GM23338 (cell line): Measurements from ENCODE around the gene CEACAM19. TPM values are rescaled to one million over a fixed set of nuclear protein-coding genes. Genes with fewer than 3 reads are reported as not detected.

Experiments used
- ATAC-seq: fragments of 200-7000 bp; cut with Tn5 transposase; 3 replicates; pipeline ENCODE4 v1.9.1; 2020
- DNase-seq: peaks from one replicate; pipeline ENCODE4 v3.0.0-alpha.2; 2015; ENCODE audit warnings: low spot score
- H2AFZ ChIP-seq: fragments of 200-600 bp; sonication (generic); 2 replicates; pipeline ENCODE4 v1.8.0; 2016; ENCODE audit warnings: antibody characterized with exemption, mild to moderate bottlenecking, moderate library complexity
- H3F3A ChIP-seq: fragments of 200-600 bp; sonication (generic); replicated peaks from 2 replicates; pipeline ENCODE4 v1.8.0; 2017; ENCODE audit warnings: antibody characterized with exemption, mixed run types, low read depth
- H3K27ac ChIP-seq: fragments of 200-600 bp; sonication (generic); 2 replicates; pipeline ENCODE4 v1.6.1; 2016; ENCODE audit warnings: low read depth
- H3K27me3 ChIP-seq: fragments of 200-600 bp; sonication (generic); 2 replicates; pipeline ENCODE4 v1.8.0; 2016; ENCODE audit warnings: mild to moderate bottlenecking, mixed run types, moderate library complexity; ENCODE audit not compliant: insufficient read depth
- H3K36me3 ChIP-seq: fragments of 200-600 bp; sonication (generic); 2 replicates; pipeline ENCODE4 v1.8.0; 2016; ENCODE audit warnings: mild to moderate bottlenecking; ENCODE audit not compliant: insufficient read depth
- H3K4me1 ChIP-seq: fragments of 200-600 bp; sonication (generic); 2 replicates; pipeline ENCODE4 v1.8.0; 2016; ENCODE audit warnings: mild to moderate bottlenecking, moderate library complexity; ENCODE audit not compliant: insufficient read depth
- H3K4me2 ChIP-seq: fragments of 200-600 bp; sonication (generic); 2 replicates; pipeline ENCODE4 v1.7.1; 2017; ENCODE audit warnings: mixed run types
- H3K4me3 ChIP-seq: fragments of 200-600 bp; sonication (generic); 2 replicates; pipeline ENCODE4 v1.6.1; 2016; ENCODE audit warnings: mixed run types
- H3K79me2 ChIP-seq: fragments of 200-600 bp; sonication (generic); replicated peaks from 2 replicates; pipeline ENCODE4 v1.8.0; 2017; ENCODE audit warnings: mild to moderate bottlenecking; ENCODE audit not compliant: insufficient read depth
- H3K9me2 ChIP-seq: fragments of 200-600 bp; sonication (generic); 2 replicates; pipeline ENCODE4 v1.8.0; 2017; ENCODE audit not compliant: insufficient read depth
- H4K20me1 ChIP-seq: fragments of 200-600 bp; sonication (generic); replicated peaks from 2 replicates; pipeline ENCODE4 v1.8.0; 2017; ENCODE audit warnings: mild to moderate bottlenecking; ENCODE audit not compliant: insufficient read depth
- H3K27ac Mint-ChIP-seq: 2 replicates; pipeline ENCODE4 v1.8.0; 2020; ENCODE audit warnings: inconsistent platforms, mild to moderate bottlenecking, moderate library complexity, mixed read lengths
- H3K27me3 Mint-ChIP-seq: 3 replicates; pipeline ENCODE4 v1.8.0; 2022; ENCODE audit warnings: low read depth, mild to moderate bottlenecking, moderate library complexity, mixed read lengths, inconsistent platforms; ENCODE audit not compliant: insufficient read depth, poor library complexity
- H3K36me3 Mint-ChIP-seq: 3 replicates; pipeline ENCODE4 v1.8.0; 2021; ENCODE audit warnings: low read depth, mild to moderate bottlenecking, inconsistent platforms, moderate library complexity, mixed read lengths
- H3K4me1 Mint-ChIP-seq: 3 replicates; pipeline ENCODE4 v1.8.0; 2020; ENCODE audit warnings: mild to moderate bottlenecking, inconsistent platforms, mixed read lengths
- H3K4me3 Mint-ChIP-seq: 3 replicates; pipeline ENCODE4 v1.8.0; 2021; ENCODE audit warnings: moderate library complexity, mild to moderate bottlenecking, inconsistent platforms, mixed read lengths
- H3K9me3 Mint-ChIP-seq: 3 replicates; pipeline ENCODE4 v1.8.0; 2020; ENCODE audit warnings: moderate library complexity, mild to moderate bottlenecking, inconsistent platforms, mixed read lengths
- CREB1 ChIP-seq: fragments of 250-450 bp; sonication (Bioruptor Pico); IDR thresholded peaks from 2 replicates; pipeline ENCODE4 v1.5.0; 2020; ENCODE audit warnings: low read depth, mild to moderate bottlenecking, moderate library complexity
- CTCF ChIP-seq, 2 experiments: fragments of 200-600 bp in 1 of 2; sonication (generic) in 1 of 2; conservative IDR thresholded peaks; 2 replicates each; pipeline versions ENCODE4 v1.5.1 to v1.6.1; 2016 to 2017; ENCODE audit warnings: antibody characterized with exemption in 2 of 2, low read depth in 2 of 2, mild to moderate bottlenecking in 2 of 2, moderate library complexity in 1 of 2
- ETS1 ChIP-seq: IDR thresholded peaks from 2 replicates; pipeline ENCODE4 v1.6.1; 2016; ENCODE audit warnings: antibody characterized with exemption
- EZH2 ChIP-seq: fragments of 200-600 bp; sonication (generic); IDR thresholded peaks from one replicate; pipeline ENCODE4 v1.8.0; 2017; ENCODE audit warnings: antibody characterized with exemption, mild to moderate bottlenecking, low read depth; ENCODE audit not compliant: unreplicated experiment
- EZH2phosphoT487 ChIP-seq: fragments of 200-600 bp; sonication (generic); IDR thresholded peaks from one replicate; pipeline ENCODE4 v1.8.1; 2018; ENCODE audit warnings: antibody characterized with exemption; ENCODE audit not compliant: unreplicated experiment
- JUNB ChIP-seq: IDR thresholded peaks from one replicate; pipeline ENCODE4 v1.6.1; 2016; ENCODE audit warnings: antibody characterized with exemption; ENCODE audit not compliant: unreplicated experiment
- NANOG ChIP-seq: IDR thresholded peaks from 2 replicates; pipeline ENCODE4 v1.6.1; 2016; ENCODE audit warnings: antibody characterized with exemption, borderline replicate concordance
- POLR2AphosphoS5 ChIP-seq: IDR thresholded peaks from 2 replicates; pipeline ENCODE4 v1.6.1; 2016; ENCODE audit warnings: antibody characterized with exemption, low read depth
- REST ChIP-seq: IDR thresholded peaks from one replicate; pipeline ENCODE4 v1.6.1; 2018; ENCODE audit warnings: antibody characterized with exemption; ENCODE audit not compliant: unreplicated experiment
- STAT1 ChIP-seq: IDR thresholded peaks from one replicate; pipeline ENCODE4 v1.6.1; 2016; ENCODE audit warnings: antibody characterized with exemption; ENCODE audit not compliant: unreplicated experiment
- ZNF114 ChIP-seq: fragments of 250-450 bp; sonication (Bioruptor Pico); IDR thresholded peaks from 2 replicates; pipeline ENCODE4 v1.5.0; 2020; ENCODE audit warnings: mild to moderate bottlenecking, moderate library complexity
- ZNF331 ChIP-seq: fragments of 250-450 bp; sonication (Bioruptor Pico); IDR thresholded peaks from 2 replicates; pipeline ENCODE4 v1.5.0; 2020; ENCODE audit warnings: low read depth, mild to moderate bottlenecking, moderate library complexity
- ZNF462 ChIP-seq: fragments of 250-450 bp; sonication (Bioruptor Pico); IDR thresholded peaks from 2 replicates; pipeline ENCODE4 v1.5.0; 2020; ENCODE audit warnings: mild to moderate bottlenecking, moderate library complexity
- polyA plus RNA-seq: library from polyadenylated mRNA; unstranded; fragments of >200 nt; fragmentation: Nextera tagmentation; extraction: Ambion mirVana; gene quantifications from 2 replicates; pipeline ENCODE4 v1.2.1, GENCODE V29; 2016
- total RNA-seq: library from RNA; depleted of rRNA; stranded (reverse); fragments of >200 nt; shearing (Covaris generic); gene quantifications from 2 replicates; pipeline ENCODE4 v1.2.3, GENCODE V29; 2014

CEACAM19 gene
- total and polyA plus RNA-seq, 2 experiments from 2014 or later: 0.38 to 0.76 TPM

- Histone ChIP-seq H3K9me2 (no peaks in the 10 kb centered on the region), H3K4me3 (no peak overlapping the region), H3K4me1 (no peaks in the 10 kb centered on the region), H3K79me2 (no peaks in the 10 kb centered on the region), H2AFZ (no peak overlapping the region), H3F3A (no peaks in the 10 kb centered on the region), H4K20me1 (no peaks in the 10 kb centered on the region), H3K27me3 (no peaks in the 10 kb centered on the region), H3K27ac (no peak overlapping the region), H3K4me2 (no peak overlapping the region), H3K36me3 (no peaks in the 10 kb centered on the region)
- ATAC-seq: no peak
- Mint-ChIP-seq H3K27ac (no peak overlapping the region), H3K9me3 (no peaks in the 10 kb centered on the region), H3K27me3 (peaks cover 7% of the 10 kb centered on the region), H3K36me3 (no peaks in the 10 kb centered on the region), H3K4me1 (no peaks in the 10 kb centered on the region), H3K4me3 (no peak overlapping the region)
- no peak for DNase-seq
- no peak for TF ChIP-seq POLR2AphosphoS5
- TF ChIP-seq EZH2: no peak
- TF ChIP-seq NANOG: no peak
- TF ChIP-seq ZNF114 (CRISPR knock-in tag): no peak
- no peak for TF ChIP-seq CTCF (conservative IDR thresholded peaks at IDR 0.05; ENCODE audit: low read depth in 2 of 2)
- no peak for TF ChIP-seq ZNF462
- TF ChIP-seq STAT1: no peak
- no peak for TF ChIP-seq REST
- no peak for TF ChIP-seq JUNB
- no peak for TF ChIP-seq ZNF331 (CRISPR knock-in tag)
- no peak for TF ChIP-seq ETS1
- no peak for TF ChIP-seq CREB1 (CRISPR knock-in tag)
- TF ChIP-seq EZH2phosphoT487: no peak
These were observed 60.3 kb downstream of the CEACAM19 start for GRCh38 chr19:44731622-44732021.
